HEK293 (cell line): ENCODE results near the gene ELANE.

ENCODE experiments used
- ZNF223 ChIP-seq: fragments of 450-650 bp; formaldehyde crosslinking; IDR thresholded peaks from 2 replicates; pipeline ENCODE4 v1.5.1; 2016; ENCODE audit warnings: missing biosample characterization, missing genetic modification characterization
- ZNF654 ChIP-seq: fragments of 450-650 bp; formaldehyde crosslinking; IDR thresholded peaks from 2 replicates; pipeline ENCODE4 v1.5.1; 2016; ENCODE audit warnings: low read depth, missing biosample characterization, missing genetic modification characterization
- TF ChIP-seq, protein P1 (sequence below): fragments of 450-650 bp; formaldehyde crosslinking; IDR thresholded peaks from 2 replicates; pipeline ENCODE4 v1.5.1; 2016; ENCODE audit warnings: missing biosample characterization, missing genetic modification characterization

DNA sequence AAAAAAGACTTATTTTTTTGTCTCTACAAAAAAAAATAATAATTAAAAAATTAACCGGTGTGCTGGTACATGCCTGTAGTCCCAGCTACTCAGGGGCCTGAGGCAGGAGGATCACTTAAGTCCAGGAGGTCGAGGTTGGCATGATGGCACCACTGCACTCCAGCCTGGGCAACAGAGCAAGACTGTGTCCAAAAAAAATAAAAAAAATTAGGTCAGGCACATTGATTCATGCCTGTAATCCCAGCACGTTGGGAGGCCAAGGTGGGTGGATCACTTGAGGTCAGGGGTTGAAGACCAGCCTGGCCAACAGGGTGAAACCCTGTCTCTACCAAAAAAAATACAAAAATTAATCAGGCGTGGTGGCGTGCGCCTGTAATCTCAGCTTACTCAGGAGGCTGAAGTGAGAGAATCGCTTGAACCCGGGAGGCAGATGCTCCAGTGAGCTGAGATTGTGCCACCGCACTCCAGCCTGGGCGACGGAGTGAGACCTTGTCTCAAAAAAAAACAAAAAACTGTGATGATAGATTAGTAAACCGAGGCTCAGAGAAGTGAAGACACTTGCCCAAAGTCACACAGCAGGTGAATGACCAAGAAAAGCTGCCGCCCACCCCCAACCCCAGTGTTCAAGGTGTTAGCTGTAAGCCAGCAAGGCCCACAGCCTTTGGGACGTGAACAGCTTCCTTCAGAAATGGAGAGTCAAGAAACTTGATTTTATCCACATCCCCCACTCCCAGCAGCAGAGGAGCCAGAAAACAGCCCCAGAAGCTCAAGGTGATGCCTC, 50.5 kb downstream of the ELANE start:
- TF ChIP-seq ZNF223 (tag by site-specific recombination) (no peak), ZNF654 (tag by site-specific recombination) (no peak)
- TF ChIP-seq, protein P1, sequence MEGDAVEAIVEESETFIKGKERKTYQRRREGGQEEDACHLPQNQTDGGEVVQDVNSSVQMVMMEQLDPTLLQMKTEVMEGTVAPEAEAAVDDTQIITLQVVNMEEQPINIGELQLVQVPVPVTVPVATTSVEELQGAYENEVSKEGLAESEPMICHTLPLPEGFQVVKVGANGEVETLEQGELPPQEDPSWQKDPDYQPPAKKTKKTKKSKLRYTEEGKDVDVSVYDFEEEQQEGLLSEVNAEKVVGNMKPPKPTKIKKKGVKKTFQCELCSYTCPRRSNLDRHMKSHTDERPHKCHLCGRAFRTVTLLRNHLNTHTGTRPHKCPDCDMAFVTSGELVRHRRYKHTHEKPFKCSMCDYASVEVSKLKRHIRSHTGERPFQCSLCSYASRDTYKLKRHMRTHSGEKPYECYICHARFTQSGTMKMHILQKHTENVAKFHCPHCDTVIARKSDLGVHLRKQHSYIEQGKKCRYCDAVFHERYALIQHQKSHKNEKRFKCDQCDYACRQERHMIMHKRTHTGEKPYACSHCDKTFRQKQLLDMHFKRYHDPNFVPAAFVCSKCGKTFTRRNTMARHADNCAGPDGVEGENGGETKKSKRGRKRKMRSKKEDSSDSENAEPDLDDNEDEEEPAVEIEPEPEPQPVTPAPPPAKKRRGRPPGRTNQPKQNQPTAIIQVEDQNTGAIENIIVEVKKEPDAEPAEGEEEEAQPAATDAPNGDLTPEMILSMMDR (tag by site-specific recombination), result no peak
